Left ventricle myocardium inferior (tissue), 1 donor: ENCODE data around the gene TSPAN14. TPM values are rescaled to one million over a fixed set of nuclear protein-coding genes. Genes with fewer than 3 reads are reported as not detected.
"Not testable (repeated sequence)": the region's sequence is repeated elsewhere in the genome, so short reads cannot be mapped to it uniquely, and the experiment has no call there.

ENCODE experiments used
- DNase-seq: peaks from one replicate; pipeline ENCODE4 v3.0.0-alpha.2; 2020
- H3K27ac ChIP-seq: fragments of 200-600 bp; replicated peaks from 2 replicates; pipeline ENCODE4 v1.8.0; 2021
- H3K27me3 ChIP-seq: fragments of 200-600 bp; 2 replicates; pipeline ENCODE4 v1.8.0; 2021; ENCODE audit warnings: low read depth
- H3K36me3 ChIP-seq: fragments of 200-600 bp; 2 replicates; pipeline ENCODE4 v1.8.0; 2021
- H3K4me1 ChIP-seq: fragments of 200-600 bp; 2 replicates; pipeline ENCODE4 v1.8.0; 2021
- H3K4me3 ChIP-seq: fragments of 200-600 bp; 2 replicates; pipeline ENCODE4 v1.8.0; 2021; ENCODE audit warnings: mild to moderate bottlenecking, moderate library complexity
- H3K9me3 ChIP-seq: fragments of 200-600 bp; replicated peaks from 2 replicates; pipeline ENCODE4 v1.8.0; 2021
- CTCF ChIP-seq: fragments of 200-600 bp; IDR thresholded peaks from 2 replicates; pipeline ENCODE4 v1.8.0; 2021; ENCODE audit warnings: antibody characterized with exemption, mild to moderate bottlenecking, borderline replicate concordance
- intact Hi-C: fragments of 100-400 bp; cut with micrococcal nuclease; formaldehyde crosslinking; loops from one replicate; pipeline ENCODE4 v1.11.0; 2022
- total RNA-seq: library from RNA; stranded (reverse); fragmentation: NEBNext Ultra II Directional; extraction: Animal tissue kit (Norgen Biotek cat#: 25700); gene quantifications from one replicate; pipeline ENCODE4 v1.2.1, GENCODE V29; 2021
- donor health status: DM: no; HTN: yes; CAD: no; lungs with severe emphysema.

Gene TSPAN14
- total RNA-seq, 1 donor from 2014 or later, result 33.4 TPM

- DNase-seq, result no peak
- Histone ChIP-seq H3K27ac (peak overlapping the region; percentile 7), H3K36me3 (peaks cover 21% of the 10 kb centered on the region), H3K4me1 (peaks cover 76% of the 10 kb centered on the region), H3K4me3 (no peak overlapping the region), H3K27me3 (no peaks in the 10 kb centered on the region), H3K9me3 (peaks cover 13% of the 10 kb centered on the region)
- no peak for TF ChIP-seq CTCF
- intact Hi-C loops, result no loop called here
Observed at GRCh38 chr10:80476685-80477084, 22.6 kb downstream of the TSPAN14 start.

GRCh38 chr10:80477813-80478212 is 23.7 kb downstream of the TSPAN14 start:
- peaks cover 13% of the 10 kb centered on the region for H3K9me3 ChIP-seq
- peaks cover 72% of the 10 kb centered on the region for H3K4me1 ChIP-seq
- peaks cover 19% of the 10 kb centered on the region for H3K36me3 ChIP-seq
- no peaks in the 10 kb centered on the region for H3K27me3 ChIP-seq
- no peak overlapping the region for H3K27ac ChIP-seq
- no peak overlapping the region for H3K4me3 ChIP-seq
- no peak for TF ChIP-seq CTCF
- intact Hi-C loops, result no loop called here
- DNase-seq, result no peak

GRCh38 chr10:80480373-80480772 is 26.3 kb downstream of the TSPAN14 start:
- H3K27me3 ChIP-seq, DNase-seq, H3K27ac ChIP-seq, intact Hi-C loops, H3K4me3 ChIP-seq: not testable (repeated sequence)
- peaks cover 16% of the 10 kb centered on the region for H3K36me3 ChIP-seq
- peaks cover 65% of the 10 kb centered on the region for H3K4me1 ChIP-seq
- H3K9me3 ChIP-seq, result peaks cover 13% of the 10 kb centered on the region

GRCh38 chr10:80480852-80481251 is 26.7 kb downstream of the TSPAN14 start:
- intact Hi-C loops, result no loop called here
- no peaks in the 10 kb centered on the region for H3K27me3 ChIP-seq
- H3K9me3 ChIP-seq, result peaks cover 13% of the 10 kb centered on the region
- H3K27ac ChIP-seq, result no peak overlapping the region
- H3K4me1 ChIP-seq, result peaks cover 65% of the 10 kb centered on the region
- TF ChIP-seq CTCF, result no peak
- DNase-seq, result no peak
- H3K4me3 ChIP-seq, result no peak overlapping the region
- peaks cover 16% of the 10 kb centered on the region for H3K36me3 ChIP-seq

- no peak for DNase-seq
- intact Hi-C loops, result no loop called here
- peak overlapping the region; percentile 22 for H3K27ac ChIP-seq
Observed at GRCh38 chr10:80484243-80484642, 30.1 kb downstream of the TSPAN14 start.

GRCh38 chr10:80484676-80485075 is 30.6 kb downstream of the TSPAN14 start:
- H3K27ac ChIP-seq, result peak overlapping the region; percentile 58
- no peaks in the 10 kb centered on the region for H3K27me3 ChIP-seq
- peaks cover 9% of the 10 kb centered on the region for H3K36me3 ChIP-seq
- H3K4me3 ChIP-seq, result no peak overlapping the region
- no peak for TF ChIP-seq CTCF
- intact Hi-C loops, result no loop called here
- H3K9me3 ChIP-seq, result no peaks in the 10 kb centered on the region
- no peak for DNase-seq
- H3K4me1 ChIP-seq, result peaks cover 78% of the 10 kb centered on the region

More at GRCh38 chr10:80484243-80484642, 30.1 kb downstream of the TSPAN14 start:
- Histone ChIP-seq H3K4me1 (peaks cover 74% of the 10 kb centered on the region), H3K4me3 (no peak overlapping the region), H3K27me3 (no peaks in the 10 kb centered on the region), H3K9me3 (no peaks in the 10 kb centered on the region), H3K36me3 (peaks cover 4% of the 10 kb centered on the region)
- TF ChIP-seq CTCF, result no peak
